Activated CD8-positive, alpha-beta memory T cell treated with anti-CD3 and anti-CD28 coated beads, Interleukin-2, amount 50 U/mL, for 24 hours (primary cell): ENCODE results near the gene CP.
"Not testable (repeated sequence)": the region's sequence is repeated elsewhere in the genome, so short reads cannot be mapped to it uniquely, and the experiment has no call there.

Experiments
- DNase-seq: peaks from one replicate; pipeline ENCODE4 v3.0.0-alpha.2; 2020; ENCODE audit errors: extremely low read depth

The CP gene

DNA sequence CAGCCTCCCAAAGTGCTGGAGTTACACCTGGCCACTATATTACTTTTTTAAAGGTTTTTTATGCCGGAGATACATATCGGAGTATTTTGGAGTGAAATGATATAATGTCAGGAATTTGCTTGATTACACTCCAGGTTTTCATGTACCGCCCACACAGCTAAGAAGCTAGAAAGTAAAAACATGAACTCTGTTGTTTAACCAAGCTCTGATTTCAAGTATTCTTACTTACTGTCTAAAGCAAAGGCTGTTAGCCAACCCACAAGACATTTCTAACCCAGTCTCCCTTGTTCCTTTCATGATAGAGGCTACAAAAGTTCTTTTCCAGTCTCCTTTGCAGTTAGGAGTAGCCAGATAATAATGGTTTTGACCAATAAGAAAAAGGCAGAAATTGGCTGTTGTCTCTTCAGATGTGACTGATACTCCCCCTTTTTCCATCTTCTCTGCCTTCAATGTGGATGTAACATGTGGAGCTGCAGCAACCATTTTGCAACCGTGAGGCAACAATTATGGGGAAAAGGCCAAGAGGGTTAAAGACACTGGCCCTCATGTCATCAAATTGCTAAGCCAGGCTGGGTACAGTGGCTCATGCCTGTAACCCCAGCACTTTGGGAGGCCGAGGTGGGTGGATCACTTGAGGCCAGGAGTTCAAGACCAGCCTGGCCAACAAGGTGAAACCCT is 6.1 kb upstream of the CP start:
- no peak for DNase-seq

GRCh38 chr3:149226776-149227175 is 5.1 kb upstream of the CP start:
- no peak for DNase-seq

DNA sequence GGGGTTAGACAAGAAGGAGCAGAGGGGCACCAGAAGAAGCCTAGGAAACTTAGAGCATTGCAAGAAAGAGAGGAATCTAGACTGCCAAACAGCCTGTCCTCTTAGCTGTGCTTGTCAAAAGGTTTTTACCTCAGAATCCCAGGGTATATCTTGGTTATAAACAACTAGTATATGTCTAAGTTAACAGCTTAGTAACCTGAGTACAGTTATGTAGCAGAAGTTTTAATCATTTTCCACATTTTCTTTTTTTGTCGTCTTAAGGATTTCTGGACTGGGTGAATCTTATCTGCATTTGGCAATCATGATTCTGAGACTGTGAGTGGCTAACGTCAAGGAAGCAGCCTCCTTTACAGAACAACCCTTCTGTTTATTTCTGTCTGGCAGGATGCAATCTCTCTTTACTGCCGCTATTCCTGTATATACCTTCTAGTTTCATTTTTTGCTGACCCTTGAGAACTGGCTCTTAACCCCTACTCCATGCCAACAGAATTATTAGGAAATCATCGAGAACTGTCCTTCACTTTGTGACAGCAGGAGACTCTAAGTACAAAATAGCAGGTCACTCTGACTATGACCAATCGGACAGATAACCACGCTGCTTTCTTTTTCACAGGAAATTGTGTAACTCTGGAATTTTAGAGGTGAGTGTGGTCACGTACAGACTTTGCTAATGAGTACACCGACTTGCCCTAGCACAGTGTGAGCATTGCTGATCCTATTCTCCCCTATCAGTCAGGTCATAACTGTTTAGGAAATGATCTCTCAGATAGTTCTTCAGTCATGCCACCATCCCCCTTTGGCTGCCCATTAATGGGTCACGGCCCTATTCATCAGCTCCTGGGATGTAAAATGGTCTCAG is 3.3 kb upstream of the CP start:
- no peak for DNase-seq

- DNase-seq, result no peak
Observed at GRCh38 chr3:149223461-149223820, 1.8 kb upstream of the CP start.

GRCh38 chr3:149219380-149220121 is 2.1 kb downstream of the CP start:
- DNase-seq, result not testable (repeated sequence)

DNA sequence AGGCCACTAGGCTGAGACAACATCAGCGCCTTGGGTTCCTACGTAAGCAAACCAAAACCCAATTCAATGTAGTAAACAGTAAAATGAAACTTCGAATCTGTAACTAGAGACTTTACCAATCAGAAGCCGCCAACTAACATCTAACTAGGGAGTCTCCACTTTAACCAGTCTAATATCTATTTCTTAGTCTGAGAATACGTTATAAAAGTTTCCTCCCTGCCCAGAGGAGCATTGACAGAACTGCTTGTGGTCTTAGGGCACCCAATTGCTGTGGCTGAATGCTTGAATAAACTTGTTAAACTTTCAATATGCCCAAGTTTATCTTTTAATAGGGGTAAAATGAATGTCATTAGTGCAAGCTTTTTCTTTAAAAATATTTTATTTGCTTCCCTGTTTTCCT is 4.3 kb downstream of the CP start:
- DNase-seq, result no peak

- no peak for DNase-seq
Observed at GRCh38 chr3:149216193-149216869, 5.3 kb downstream of the CP start.

GRCh38 chr3:149215515-149215914 is 6.1 kb downstream of the CP start:
- DNase-seq, result no peak

DNA sequence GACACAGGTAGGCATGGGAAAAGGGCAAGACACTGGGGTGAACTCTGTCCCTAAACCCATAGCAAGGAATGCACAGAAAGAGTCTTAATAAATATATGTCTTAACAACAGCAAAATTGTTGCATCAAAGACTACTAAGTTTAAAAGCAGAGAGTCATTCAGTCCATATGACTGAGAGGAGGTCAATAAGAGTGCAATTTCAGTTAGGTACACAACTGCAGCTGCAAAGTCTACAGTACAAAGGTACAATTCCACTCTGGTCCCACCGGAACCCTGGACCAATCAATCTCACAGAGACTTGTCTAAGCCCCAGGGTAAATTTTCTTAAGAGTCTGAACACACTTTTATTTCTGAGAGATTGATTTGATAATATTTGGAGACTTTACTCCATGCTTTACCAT is 6.9 kb downstream of the CP start:
- no peak for DNase-seq

DNA sequence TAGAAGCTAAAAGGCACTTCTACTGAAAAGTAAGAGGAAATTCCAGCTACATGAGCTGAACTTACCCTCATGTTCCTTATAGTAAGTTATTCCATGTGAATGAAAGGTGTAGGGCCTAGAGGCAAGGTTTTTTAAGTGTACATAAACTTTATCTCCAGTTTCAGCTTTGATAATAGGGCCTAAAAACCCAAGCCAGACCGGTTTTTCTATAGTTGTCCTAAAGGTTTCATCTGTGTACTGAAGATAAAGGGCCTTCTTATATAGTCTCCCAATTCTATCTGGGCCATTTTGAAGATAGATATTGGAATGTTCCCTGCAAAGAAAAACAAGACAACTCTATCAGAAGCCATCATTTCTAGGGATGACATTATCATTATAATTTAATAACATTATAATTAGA is 9.2 kb downstream of the CP start:
- DNase-seq, result no peak

- DNase-seq, result no peak
Observed at GRCh38 chr3:149209431-149209830, 12.2 kb downstream of the CP start.

DNA sequence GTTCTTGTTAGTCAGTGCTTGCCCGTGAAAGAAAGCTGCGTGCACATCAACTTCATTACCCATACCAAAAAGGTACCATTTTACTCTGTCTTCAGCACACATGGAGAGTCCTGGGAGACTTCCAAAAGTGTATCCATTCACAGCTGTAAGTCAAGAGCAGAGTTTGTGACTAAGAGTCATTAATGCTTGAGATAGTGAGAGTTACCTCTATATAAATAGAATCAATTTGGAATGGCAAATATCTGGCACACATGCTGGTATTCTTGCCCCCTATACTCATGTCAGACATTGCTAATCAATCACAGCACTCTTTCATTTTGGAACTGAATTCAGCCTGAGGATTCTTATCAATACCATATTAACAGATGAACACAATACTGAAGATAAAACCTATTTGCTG is 14.2 kb downstream of the CP start:
- DNase-seq, result no peak

- no peak for DNase-seq
Observed at GRCh38 chr3:149204390-149204991, 17.1 kb downstream of the CP start.

GRCh38 chr3:149203758-149204157 is 17.9 kb downstream of the CP start:
- no peak for DNase-seq

GRCh38 chr3:149199474-149199873 is 22.2 kb downstream of the CP start:
- DNase-seq, result no peak

DNA sequence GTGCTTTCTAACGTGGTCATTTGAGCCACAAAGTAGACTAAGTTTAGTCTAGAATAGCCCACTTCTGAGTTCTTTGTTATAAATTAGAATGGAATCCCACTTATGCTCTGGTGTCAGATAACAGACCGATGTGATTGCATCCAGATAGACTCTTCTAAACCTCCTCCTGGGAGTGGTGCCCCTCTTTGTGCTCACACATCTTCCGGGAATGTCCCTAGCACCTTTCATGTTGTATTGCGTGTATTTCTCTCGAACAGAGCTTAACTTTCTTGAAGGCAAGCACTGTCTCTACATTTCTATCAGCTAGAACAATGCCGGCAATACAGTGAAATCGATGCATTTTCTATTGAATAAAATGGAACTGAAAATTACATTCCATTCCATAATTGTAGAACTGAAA is 23.0 kb downstream of the CP start:
- DNase-seq, result no peak

- DNase-seq, result no peak
Observed at GRCh38 chr3:149197669-149198068, 24.0 kb downstream of the CP start.

DNA sequence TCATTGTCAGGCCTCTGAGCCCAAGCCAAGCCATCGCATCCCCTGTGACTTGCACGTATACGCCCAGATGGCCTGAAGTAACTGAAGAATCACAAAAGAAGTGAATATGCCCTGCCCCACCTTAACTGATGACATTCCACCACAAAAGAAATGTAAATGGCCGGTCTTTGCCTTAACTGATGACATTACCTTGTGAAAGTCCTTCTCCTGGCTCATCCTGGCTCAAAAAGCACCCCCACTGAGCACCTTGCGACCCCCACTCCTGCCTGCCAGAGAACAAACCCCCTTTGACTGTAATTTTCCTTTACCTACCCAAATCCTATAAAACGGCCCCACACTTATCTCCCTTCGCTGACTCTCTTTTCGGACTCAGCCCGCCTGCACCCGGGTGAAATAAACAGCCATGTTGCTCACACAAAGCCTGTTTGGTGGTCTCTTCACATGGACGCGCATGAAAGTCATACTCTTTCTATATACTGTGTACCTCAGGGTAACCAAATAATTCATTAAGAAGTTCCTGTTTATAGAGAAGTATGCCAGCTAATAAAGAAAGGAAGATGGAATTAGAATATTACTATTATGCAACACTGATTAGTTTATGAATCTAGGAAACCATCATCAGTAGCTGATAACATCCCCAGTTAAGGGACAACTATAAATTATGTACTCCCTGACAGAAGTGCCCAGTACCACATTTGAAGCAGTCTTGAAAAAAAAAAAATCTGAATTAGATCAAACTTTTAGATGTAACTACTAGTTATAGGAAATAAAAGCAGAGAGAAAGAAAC is 24.6 kb downstream of the CP start:
- DNase-seq, result not testable (repeated sequence)

DNA sequence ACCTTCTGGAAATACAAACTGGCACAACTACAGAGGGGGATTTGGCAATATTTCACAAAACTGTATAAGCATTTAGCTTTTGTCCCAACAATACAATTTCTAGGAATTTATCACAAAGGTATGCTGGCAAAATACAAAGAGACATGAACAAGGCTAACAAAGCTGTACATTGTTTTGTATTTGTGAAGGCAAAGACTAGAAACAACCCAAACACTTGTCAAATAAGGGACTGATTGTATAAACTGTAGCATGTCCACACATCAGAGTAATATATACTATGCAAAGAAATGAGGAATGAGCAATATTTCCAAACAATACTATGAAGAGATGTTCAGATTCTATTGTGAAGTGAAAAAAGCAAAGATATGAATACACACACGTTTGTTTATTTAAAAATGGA is 26.4 kb downstream of the CP start:
- no peak for DNase-seq

DNA sequence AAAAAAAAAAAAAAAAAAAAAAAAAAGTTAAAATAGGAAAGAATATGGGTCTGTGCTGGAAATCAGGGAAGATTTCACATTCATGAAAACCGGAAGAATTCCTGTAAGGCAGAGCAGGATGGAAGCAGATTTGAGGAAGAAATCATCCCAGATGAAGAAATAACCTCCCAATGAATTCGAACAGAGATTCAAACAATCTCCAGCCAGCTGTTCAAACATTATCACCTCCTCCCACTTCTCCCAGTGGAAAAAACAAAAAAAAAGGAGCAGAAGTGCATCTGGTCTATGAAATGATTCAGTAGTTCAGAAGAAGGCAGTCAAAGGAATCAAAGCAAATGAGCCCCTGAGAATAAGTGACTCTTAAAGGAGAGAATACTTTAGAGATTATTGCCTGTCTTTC is 33.1 kb downstream of the CP start:
- no peak for DNase-seq

- DNase-seq, result no peak
Observed at GRCh38 chr3:149186721-149187120, 34.9 kb downstream of the CP start.
